ENCODE measurements around the gene CPED1.

CPED1 gene

DNA sequence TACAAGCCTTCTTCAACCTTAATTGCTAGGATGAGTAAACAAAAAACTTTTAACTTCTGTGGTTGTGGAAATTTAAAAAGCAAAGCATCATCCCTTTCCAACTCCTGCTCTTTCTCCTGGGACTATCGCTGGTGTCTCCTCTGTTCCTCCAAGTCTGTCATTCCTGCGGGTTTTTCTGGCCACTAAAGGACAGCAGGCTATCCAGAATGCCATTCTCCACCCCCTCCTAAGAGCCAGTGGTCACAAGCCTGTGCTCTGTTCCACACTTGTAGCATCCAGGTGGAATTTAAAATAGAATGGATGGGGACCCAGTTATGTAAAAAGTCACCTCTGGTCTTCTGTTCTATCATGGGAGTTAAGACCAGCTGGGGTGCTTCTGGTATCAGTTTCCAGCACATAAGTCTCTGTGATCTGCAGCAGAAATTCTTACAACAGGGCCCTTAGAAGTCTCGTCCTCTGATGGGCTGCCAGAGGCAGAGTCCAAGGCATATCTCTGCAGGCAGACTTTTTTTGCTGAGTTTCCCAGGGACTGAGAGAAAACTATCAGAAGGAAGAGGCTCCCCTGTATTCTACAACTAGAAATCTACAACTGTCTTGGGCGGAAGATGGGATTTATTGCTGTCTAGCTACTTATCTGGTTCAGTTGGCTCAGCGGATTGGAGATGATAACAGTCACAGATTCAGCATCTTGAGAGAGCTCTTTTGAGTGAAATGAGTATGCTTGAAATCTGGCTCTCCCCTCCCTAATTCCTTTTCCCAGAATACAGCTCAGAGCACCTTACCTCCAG lies 335.2 kb downstream of the CPED1 start:
- no peak for DNase-seq (ENCODE audit: low spot score)

DNA sequence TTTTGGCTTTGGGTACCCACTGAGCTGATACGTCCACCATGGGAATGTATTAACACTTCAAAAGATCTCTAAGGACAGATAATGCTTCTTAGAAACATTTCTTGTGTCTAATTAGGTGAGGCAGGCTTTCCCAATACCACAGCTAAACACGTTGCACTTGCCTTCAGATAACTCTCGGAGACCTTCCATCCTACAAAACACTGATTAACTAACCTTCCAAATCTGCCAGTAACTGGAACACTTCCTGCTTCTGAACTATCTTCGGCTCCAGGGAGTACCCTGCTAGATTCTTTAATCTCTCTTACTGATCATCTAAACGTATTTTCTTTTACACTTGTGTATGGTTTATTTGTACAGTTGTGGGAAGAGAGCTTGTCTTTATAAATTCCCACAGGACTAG lies 339.2 kb downstream of the CPED1 start:
- no peak for DNase-seq (ENCODE audit: low spot score)

DNA sequence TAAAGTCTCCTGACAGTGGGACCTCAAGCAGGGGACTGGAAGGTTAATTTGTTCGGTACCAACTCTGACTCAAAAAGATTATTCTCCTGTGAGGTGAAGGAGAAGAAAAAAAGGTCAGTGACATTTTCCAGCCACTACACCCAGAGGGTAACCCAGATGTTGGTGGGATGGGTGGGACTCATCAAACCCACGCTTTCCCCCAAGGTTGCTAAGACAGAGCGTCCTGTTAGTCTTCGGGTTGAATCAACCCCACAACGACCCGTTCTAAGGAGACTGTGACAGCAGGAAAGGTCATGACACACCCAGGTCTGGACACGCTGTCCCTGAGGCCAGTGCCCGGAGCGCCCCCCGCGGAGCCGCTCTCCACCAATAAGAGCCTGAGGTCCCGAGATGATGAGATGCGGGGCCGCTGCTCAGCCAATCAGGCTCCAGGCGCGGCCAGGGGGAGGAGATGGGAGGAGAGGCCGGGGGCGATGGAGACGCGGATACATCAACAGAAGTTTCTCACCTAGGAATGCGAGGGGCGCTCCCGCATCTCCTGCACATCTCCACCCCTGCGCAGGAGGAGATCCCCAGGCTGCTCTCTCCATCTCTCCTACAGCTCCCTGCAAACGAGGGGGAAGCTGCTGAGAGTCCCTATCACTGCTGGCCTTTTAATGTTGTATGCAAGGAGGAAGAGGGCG lies 340.1 kb downstream of the CPED1 start, which contains the start of gene WNT16:
Gene WNT16 (plus strand): TSS at position 493 of the 683 bp plus-strand sequence. CDS start 293 bp downstream, outside the sequence.
- no peak for DNase-seq (ENCODE audit: low spot score)

DNA sequence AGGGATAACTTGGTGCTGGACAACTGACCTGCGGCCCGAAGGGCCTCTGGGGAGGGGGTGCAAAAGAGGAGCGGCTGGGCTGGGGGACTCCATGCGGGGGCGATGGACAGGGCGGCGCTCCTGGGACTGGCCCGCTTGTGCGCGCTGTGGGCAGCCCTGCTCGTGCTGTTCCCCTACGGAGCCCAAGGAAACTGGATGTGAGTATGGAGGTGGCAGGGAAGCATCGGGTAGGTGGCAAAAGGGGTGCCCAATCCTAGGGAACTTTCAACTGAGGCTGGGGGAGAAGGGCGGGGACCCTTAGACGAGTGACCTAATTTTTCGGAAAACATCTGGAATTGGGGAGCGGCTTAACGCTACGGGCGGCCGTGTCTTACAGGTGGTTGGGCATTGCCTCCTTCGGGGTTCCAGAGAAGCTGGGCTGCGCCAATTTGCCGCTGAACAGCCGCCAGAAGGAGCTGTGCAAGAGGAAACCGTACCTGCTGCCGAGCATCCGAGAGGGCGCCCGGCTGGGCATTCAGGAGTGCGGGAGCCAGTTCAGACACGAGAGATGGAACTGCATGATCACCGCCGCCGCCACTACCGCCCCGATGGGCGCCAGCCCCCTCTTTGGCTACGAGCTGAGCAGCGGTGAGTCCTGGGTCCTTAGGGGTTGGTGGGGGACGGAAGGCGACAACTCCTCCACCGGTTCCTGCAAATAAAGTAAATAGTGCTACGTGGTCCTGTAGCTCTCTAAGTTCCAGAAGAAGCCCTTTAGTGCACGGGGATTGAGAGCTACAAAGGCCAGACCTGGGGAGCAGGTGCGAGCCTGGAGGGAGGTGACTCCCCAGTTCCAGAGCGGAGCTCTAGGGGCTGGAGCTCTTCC lies 340.9 kb downstream of the CPED1 start:
- no peak for DNase-seq (ENCODE audit: low spot score)

- no peak for DNase-seq (ENCODE audit: low spot score)
Measured at GRCh38 chr7:121330053-121330833, 341.7 kb downstream of the CPED1 start.

- no peak for DNase-seq (ENCODE audit: low spot score)
Measured at GRCh38 chr7:121331048-121331447, 342.5 kb downstream of the CPED1 start.

DNA sequence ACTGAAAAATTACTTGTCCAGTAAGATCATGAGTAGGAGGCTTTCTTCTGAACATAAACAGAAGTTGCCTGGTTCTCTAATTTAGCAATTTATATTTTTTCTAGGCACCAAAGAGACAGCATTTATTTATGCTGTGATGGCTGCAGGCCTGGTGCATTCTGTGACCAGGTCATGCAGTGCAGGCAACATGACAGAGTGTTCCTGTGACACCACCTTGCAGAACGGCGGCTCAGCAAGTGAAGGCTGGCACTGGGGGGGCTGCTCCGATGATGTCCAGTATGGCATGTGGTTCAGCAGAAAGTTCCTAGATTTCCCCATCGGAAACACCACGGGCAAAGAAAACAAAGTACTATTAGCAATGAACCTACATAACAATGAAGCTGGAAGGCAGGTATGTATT lies 343.1 kb downstream of the CPED1 start:
- DNase-seq (ENCODE audit: low spot score): no peak

DNA sequence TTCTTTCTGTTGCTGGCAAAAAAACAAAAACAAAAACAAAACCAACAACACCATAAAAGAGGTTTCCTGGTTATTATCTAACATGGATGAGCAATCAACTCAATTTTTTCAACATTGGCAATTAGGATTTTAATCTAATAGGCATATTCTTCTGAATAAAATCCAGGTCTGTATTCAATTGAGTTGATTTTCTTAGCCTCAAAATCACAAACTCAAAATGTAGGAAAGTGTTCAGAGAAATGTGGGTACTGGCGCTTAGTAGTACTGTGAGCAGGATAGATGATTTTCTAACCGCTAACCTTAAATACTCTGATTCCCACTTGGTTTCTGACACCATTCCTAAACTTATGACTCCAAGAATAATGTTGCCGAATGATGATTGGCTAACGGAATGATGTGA lies 345.9 kb downstream of the CPED1 start:
- no peak for DNase-seq (ENCODE audit: low spot score)

- DNase-seq (ENCODE audit: low spot score): no peak
Measured at GRCh38 chr7:121334875-121335648, 346.6 kb downstream of the CPED1 start.

DNA sequence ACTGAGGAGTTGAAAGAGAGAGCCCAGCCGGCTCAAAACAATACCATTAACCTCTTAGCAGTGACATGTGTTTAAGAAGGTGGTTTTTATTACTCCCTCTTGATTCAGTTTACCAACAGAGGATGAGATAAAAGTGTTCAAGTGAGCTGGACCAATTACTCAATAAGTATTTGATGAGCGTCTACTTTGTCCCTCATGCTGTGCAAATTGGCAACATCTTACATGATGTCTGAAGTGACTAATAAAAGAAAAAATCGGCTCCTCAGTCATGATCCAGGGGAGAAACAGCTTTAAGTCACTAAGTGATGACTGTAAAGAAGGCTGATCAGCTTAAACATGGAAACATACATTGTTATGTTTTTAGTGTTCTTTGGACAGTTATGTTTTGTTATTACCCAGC lies 348.1 kb downstream of the CPED1 start:
- no peak for DNase-seq (ENCODE audit: low spot score)

- no peak for DNase-seq (ENCODE audit: low spot score)
Measured at GRCh38 chr7:121337398-121337797, 348.9 kb downstream of the CPED1 start.

DNA sequence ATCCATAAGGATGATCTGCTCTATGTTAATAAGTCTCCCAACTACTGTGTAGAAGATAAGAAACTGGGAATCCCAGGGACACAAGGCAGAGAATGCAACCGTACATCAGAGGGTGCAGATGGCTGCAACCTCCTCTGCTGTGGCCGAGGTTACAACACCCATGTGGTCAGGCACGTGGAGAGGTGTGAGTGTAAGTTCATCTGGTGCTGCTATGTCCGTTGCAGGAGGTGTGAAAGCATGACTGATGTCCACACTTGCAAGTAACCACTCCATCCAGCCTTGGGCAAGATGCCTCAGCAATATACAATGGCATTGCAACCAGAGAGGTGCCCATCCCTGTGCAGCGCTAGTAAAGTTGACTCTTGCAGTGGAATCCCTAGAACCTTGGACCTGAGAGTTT lies 350.6 kb downstream of the CPED1 start:
- no peak for DNase-seq (ENCODE audit: low spot score)

GRCh38 chr7:121341933-121342332 lies 353.4 kb downstream of the CPED1 start:
- no peak for DNase-seq (ENCODE audit: low spot score)

GRCh38 chr7:121342631-121343030 lies 354.1 kb downstream of the CPED1 start:
- no peak for DNase-seq (ENCODE audit: low spot score)

- no peak for DNase-seq (ENCODE audit: low spot score)
Measured at GRCh38 chr7:121343302-121343701, 354.8 kb downstream of the CPED1 start.

- DNase-seq (ENCODE audit: low spot score): no peak
Measured at GRCh38 chr7:121344093-121344492, 355.6 kb downstream of the CPED1 start.

DNA sequence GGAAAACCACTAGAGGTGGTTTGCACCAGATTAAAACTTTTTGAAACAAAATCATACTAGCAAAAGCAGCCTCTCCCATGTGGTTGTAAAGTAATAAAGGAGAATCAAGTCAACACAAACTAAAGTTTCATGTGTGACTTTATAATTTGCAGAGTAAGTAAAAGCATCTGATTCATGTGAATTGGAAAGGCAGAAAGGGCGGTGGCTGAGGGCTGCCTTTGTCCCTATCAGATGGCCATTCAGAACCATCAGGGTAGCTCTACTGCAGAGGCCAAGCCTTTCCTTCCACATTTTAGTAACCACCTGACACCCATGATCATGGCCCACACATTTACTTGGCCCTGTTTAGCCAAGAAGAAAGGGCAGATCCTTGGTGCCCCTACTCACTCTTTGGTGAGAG lies 356.0 kb downstream of the CPED1 start:
- DNase-seq (ENCODE audit: low spot score): no peak
